Gastroesophageal sphincter (tissue), 4 donors: Measurements from ENCODE around the gene CRTAP. TPM values are rescaled to one million over a fixed set of nuclear protein-coding genes. Genes with fewer than 3 reads are reported as not detected.

ENCODE experiments used
- ATAC-seq: fragments of 150-250 bp; one replicate; pipeline ENCODE4 v1.9.1; 2016; ENCODE audit warnings: mild to moderate bottlenecking, moderate library complexity
- H3K27ac ChIP-seq, 4 donors: fragments of 200-600 bp; sonication (generic) in 3 of 4; 1 replicate in 3 of 4; 2 replicates in 1 of 4; pipeline ENCODE4 v1.5.1; 2016 to 2019
- H3K27me3 ChIP-seq: fragments of 200-600 bp; sonication (generic); one replicate; pipeline ENCODE4 v1.5.1; 2019
- H3K36me3 ChIP-seq, 2 donors: fragments of 200-600 bp; sonication (generic); one replicate each; pipeline ENCODE4 v1.5.1; 2019; ENCODE audit warnings: control low read depth in 1 of 2
- H3K4me1 ChIP-seq, 3 donors: fragments of 200-600 bp; sonication (generic); 1 replicate in 2 of 3; 2 replicates in 1 of 3; pipeline ENCODE4 v1.5.1; 2016 to 2019; ENCODE audit warnings: control low read depth in 2 of 3
- H3K4me3 ChIP-seq, 2 donors: fragments of 200-600 bp; sonication (generic); one replicate each; pipeline ENCODE4 v1.5.1; 2019; ENCODE audit warnings: mild to moderate bottlenecking in 1 of 2, moderate library complexity in 1 of 2
- H3K9me3 ChIP-seq, 3 donors: fragments of 200-600 bp; sonication (generic); one replicate each; pipeline ENCODE4 v1.5.1; 2017 to 2019; ENCODE audit warnings: control low read depth in 2 of 3
- CTCF ChIP-seq, 4 experiments: fragments of 200-600 bp in 2 of 4; fragments of 450-650 bp in 2 of 4; sonication (generic) in 1 of 4; IDR thresholded peaks; one replicate each; pipeline ENCODE4 v1.5.1; 2017 to 2019; ENCODE audit warnings: antibody characterized with exemption in 4 of 4, mild to moderate bottlenecking in 2 of 4, moderate library complexity in 2 of 4
- EP300 ChIP-seq: sonication (generic); formaldehyde crosslinking; IDR thresholded peaks from one replicate; pipeline ENCODE4 v1.6.1; 2017; ENCODE audit warnings: antibody characterized with exemption, mild to moderate bottlenecking
- POLR2A ChIP-seq, 2 donors: fragments of 450-650 bp; IDR thresholded peaks; one replicate each; pipeline ENCODE4 v1.6.1; 2017; ENCODE audit warnings: antibody characterized with exemption in 2 of 2, mild to moderate bottlenecking in 2 of 2, moderate library complexity in 1 of 2
- POLR2AphosphoS5 ChIP-seq: sonication (generic); formaldehyde crosslinking; IDR thresholded peaks from one replicate; pipeline ENCODE4 v1.6.1; 2017; ENCODE audit warnings: antibody characterized with exemption
- WGBS, 2 donors: methylation state at CpG; one replicate each; pipeline ENCODE4 v1.1.5; 2018; ENCODE audit warnings: low coverage in 1 of 2; 5-methylcytosine and 5-hydroxymethylcytosine counted together
- total RNA-seq, 4 donors: library from RNA; depleted of rRNA; stranded (reverse); fragments of >200 nt; gene quantifications; one replicate each; pipeline ENCODE4 v1.1.0, GENCODE V29; 2016

The CRTAP gene
- total RNA-seq, 4 donors from 2014 or later = 189 to 358 (median 292) TPM

GRCh38 chr3:33171580-33171979 is 57.8 kb downstream of the CRTAP start:
- Histone ChIP-seq H3K9me3 (no peaks in the 10 kb centered on the region), H3K27ac (no peak overlapping the region), H3K27me3 (no peaks in the 10 kb centered on the region), H3K36me3 (no peaks in the 10 kb centered on the region), H3K4me3 (no peak overlapping the region), H3K4me1 (peaks cover 0 to 15% (median 0%) of the 10 kb centered on the region in 3 donors)
- ATAC-seq = no peak
- no peak for TF ChIP-seq CTCF (IDR thresholded peaks at IDR 0.05)
- no peak for TF ChIP-seq EP300
- no peak for TF ChIP-seq POLR2AphosphoS5
- TF ChIP-seq POLR2A (IDR thresholded peaks at IDR 0.05) = no peak
- 75 to 82% methylated on average over 4 of the region's 4 CpGs for WGBS, 2 donors

DNA sequence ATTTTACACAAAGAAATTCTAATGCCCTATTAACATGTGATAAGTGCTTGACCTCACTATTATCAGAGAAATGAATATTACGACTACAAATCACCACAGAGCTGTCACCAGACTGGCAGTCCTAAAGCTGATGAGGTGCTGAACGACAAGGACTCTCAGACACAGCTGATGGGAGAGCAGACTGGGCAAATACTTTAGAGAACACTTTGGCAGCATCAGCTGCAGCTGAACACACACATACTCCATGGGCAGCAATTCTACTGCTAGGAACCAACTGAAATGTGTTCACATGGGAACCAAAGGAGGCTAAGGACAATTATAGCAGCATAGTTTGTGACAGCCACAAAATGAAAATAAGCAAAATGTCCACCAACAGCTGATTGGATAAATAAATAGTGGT is 59.3 kb downstream of the CRTAP start:
- TF ChIP-seq EP300 (no peak), CTCF (IDR thresholded peaks at IDR 0.05) (no peak), POLR2A (IDR thresholded peaks at IDR 0.05) (no peak), POLR2AphosphoS5 (no peak)
- peaks cover 0 to 4% (median 0%) of the 10 kb centered on the region in 3 donors for H3K4me1 ChIP-seq
- no peaks in the 10 kb centered on the region for H3K9me3 ChIP-seq
- H3K27ac ChIP-seq = no peak overlapping the region
- H3K27me3 ChIP-seq = no peaks in the 10 kb centered on the region
- WGBS, 2 donors = 6 to 25% methylated on average over 2 of the region's 2 CpGs
- no peak overlapping the region for H3K4me3 ChIP-seq
- no peak for ATAC-seq
- H3K36me3 ChIP-seq = no peaks in the 10 kb centered on the region

- Histone ChIP-seq H3K27me3 (no peaks in the 10 kb centered on the region), H3K4me1 (no peaks in the 10 kb centered on the region), H3K4me3 (no peak overlapping the region), H3K36me3 (no peaks in the 10 kb centered on the region), H3K27ac (no peak overlapping the region), H3K9me3 (peaks cover 0 to 4% (median 0%) of the 10 kb centered on the region in 3 donors)
- ATAC-seq = no peak
- TF ChIP-seq EP300 (no peak), POLR2AphosphoS5 (no peak), CTCF (IDR thresholded peaks at IDR 0.05) (no peak), POLR2A (IDR thresholded peaks at IDR 0.05) (no peak)
- WGBS, 2 donors = 69 to 88% methylated on average over 4 of the region's 4 CpGs
Measured at GRCh38 chr3:33173672-33174071, 59.9 kb downstream of the CRTAP start.

- ATAC-seq = no peak
- no peaks in the 10 kb centered on the region for H3K4me1 ChIP-seq
- no peaks in the 10 kb centered on the region for H3K36me3 ChIP-seq
- 53 to 80% methylated on average over 2 of the region's 4 CpGs for WGBS, 2 donors
- no peak for TF ChIP-seq POLR2A (IDR thresholded peaks at IDR 0.05)
- TF ChIP-seq POLR2AphosphoS5 = no peak
- TF ChIP-seq CTCF (IDR thresholded peaks at IDR 0.05) = no peak
- TF ChIP-seq EP300 = no peak
- no peak overlapping the region for H3K27ac ChIP-seq
- no peaks in the 10 kb centered on the region for H3K27me3 ChIP-seq
- H3K4me3 ChIP-seq = no peak overlapping the region
- H3K9me3 ChIP-seq = peaks cover 0 to 8% (median 0%) of the 10 kb centered on the region in 3 donors
Measured at GRCh38 chr3:33174095-33174494, 60.3 kb downstream of the CRTAP start.

DNA sequence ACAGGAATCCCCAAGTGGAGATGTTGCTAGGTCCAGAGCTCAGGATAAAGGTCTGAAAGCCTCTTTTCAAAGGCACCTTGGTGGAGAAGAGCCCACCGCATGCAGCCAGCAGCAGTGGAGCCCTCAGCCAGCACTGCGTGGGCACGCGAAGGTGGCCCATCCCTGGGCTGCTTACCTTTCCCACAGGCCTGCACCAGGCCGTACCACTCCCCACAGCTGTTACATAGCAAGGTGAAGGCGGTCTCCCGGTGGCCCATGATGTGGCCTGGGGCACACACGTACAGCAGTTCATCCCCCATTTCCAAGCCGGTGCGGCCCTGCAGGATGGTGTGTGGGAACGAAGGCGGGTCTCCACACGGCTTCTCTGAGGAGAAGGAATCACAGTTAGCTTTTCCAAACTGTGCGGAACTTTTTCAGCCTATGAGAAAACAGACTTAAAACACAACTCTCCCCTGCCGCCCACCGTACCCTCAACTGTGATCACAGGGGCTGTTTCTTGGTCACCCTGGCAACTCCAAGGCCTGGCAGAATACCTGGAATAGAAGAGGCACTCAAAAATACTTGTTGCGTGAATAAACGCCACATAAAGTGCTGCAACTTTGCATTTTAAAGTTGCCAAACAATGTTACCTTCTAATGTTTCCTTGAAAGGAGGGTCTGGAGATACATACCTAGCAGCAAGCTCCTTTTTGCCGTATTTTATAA is 61.0 kb downstream of the CRTAP start:
- no peak for ATAC-seq
- no peaks in the 10 kb centered on the region for H3K4me1 ChIP-seq
- 94 to 96% methylated on average over 3 to 5 of the region's 19 CpGs for WGBS, 2 donors
- H3K9me3 ChIP-seq = peaks cover 0 to 16% (median 0%) of the 10 kb centered on the region in 3 donors
- no peaks in the 10 kb centered on the region for H3K36me3 ChIP-seq
- TF ChIP-seq EP300 (no peak), POLR2AphosphoS5 (no peak), POLR2A (IDR thresholded peaks at IDR 0.05) (no peak), CTCF (IDR thresholded peaks at IDR 0.05) (no peak)
- H3K27me3 ChIP-seq = no peaks in the 10 kb centered on the region
- no peak overlapping the region for H3K27ac ChIP-seq
- H3K4me3 ChIP-seq = no peak overlapping the region
